ENCODE measurements around the gene HAUS7.

Gene HAUS7

DNA sequence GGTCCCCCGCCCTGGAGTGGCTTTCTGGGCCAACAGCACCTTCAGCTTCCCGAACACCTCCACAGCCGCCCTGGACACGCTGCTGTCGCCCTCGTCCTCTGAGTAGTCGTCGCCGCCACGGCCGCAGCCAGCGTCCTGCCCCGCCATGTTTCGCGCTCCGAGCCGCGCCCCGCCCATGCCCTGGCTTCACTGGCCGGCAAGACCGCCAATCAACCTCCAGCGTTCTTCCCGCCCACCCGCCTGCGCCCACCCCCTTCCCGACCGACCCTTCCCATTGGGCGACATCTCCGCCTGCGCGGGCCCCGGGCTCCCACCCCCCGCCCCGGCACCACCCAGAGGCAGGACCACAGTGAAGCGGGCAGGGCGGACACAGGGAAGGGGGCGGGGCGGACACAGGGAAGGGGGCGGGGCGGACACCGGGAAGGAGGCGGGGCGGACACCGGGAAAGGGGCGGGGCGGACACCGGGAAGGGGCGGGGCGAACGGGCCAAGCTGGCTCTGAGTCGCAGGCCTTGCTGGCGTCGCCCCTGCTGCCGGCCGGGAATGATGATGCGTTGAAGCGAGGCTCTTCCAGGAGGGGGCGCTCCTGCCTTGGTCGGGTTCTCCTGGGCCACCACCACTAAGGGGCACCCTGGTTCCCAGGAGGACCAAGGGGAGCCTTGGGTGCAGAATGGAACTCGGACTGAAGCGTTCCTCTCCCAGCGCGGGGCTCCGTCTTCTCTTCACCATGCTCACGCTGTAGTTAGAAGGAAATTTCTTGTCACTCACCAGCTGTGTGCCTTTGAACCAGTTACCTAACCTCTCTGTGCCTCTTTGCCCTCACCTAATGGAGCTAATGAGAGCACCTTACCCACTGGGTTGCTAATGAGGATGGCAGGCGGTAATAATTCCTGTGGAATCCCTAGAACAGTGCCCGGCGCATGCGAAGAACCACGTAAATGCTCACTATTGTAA, at the start of gene HAUS7:
Gene HAUS7 (minus strand): TSS at position 166 of the 953 bp plus-strand sequence. CDS start 19 bp downstream, at position 147.
- peak; percentile 85 for DNase-seq (ENCODE audit: low read depth)

DNA sequence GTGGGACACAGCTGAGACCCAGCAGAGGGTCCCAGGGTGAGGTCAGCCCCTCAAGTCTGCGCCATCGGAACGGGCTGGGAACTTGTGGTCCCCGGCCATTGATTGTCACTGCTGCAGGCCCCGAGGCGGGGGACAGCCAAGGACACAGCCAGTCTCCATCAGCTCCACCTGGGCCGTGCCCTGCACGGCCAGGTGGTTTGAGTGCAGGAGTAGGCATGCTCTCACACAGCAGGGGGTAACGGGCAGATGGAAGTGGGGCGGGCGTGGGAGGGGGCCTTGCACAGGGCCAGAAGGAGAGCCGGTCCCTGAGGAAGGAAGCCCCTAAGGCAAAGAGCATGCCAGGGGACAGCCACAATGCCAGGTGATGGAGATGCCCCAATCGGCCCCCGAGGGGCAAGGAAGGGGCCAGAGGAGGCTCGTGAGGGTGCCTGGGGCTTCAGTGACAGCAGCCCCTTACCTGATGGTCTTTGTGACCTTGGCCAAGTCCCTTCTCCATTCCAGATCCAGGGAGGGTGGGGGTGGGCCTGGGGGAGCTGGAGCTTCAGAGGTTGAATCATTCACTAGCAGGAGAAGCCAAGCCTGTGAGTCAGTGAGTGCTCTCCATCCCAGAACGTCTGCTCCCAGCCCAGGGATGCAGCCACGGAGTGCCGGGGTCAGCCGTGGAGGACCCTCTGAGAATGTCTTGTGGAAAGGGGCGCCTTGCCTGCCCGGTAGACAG, 49.4 kb upstream of the HAUS7 start:
- peak; percentile 59 for DNase-seq (ENCODE audit: low read depth)

DNA sequence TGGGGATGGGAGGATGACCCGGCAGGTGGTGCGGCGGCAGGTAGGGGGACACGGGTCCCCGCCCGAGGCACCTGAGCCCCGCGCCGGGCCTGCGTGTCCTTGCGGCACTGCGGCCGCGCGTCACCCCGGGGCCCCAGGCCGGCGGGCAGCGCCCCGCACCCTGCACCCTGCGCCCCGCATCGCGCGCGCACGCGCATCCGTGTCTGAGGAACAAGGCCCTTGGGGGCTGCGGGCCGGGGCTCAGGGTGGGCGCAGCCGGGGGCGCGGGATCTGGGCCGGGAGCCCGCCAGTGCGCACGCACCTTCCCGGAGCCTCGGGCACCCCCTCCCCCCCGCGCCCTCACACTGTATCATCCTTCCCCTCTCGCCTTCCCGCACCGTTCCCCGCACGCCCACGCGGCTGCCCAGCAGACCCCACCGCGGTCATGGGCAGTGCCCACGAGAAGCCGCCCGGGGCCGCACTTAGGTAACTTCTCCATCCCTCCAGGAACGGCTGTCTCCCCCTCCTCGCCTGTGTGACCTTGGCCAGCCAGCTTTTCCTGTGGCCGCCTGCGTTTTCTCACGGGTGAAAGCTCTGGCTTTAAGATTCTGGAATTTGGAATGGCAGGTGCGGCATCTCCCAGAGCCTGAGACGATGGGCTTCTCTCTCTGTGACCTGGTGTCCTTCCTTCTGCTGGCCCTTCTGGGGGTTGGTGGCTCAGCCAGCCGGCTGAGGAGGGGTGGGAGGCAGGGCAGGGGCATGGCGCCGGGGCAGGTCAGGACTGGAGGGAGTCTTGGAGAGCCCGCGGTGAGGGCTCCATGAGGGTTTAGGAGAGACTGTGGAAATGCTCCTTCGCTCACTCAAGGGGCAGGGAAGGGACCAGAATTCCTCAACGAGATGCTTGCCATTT, 47.8 kb upstream of the HAUS7 start:
- DNase-seq (ENCODE audit: low read depth) = no peak

DNA sequence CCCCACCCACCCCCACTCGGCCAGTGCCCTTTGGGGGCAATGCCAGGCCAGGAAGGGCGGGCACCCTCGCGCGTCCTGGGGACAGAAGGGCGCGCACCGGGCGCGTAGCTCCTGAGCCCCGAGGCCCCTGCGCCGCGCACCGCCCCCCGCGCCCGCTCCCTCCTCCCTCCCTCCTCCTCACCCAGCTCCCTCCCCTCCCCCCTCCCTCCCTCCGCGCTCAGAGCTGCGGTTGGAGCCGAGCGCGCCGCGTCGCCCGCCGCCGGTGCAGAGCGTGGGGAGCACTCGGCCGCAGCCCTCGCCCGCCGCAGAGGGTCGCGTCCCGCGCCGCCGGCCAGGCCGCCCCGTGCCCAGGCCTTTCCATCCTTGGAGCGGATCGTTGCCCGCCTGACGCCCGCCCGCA, 47.0 kb upstream of the HAUS7 start, which contains the start of gene ATP2B3:
Gene ATP2B3 (plus strand): TSS at position 220 of the 400 bp plus-strand sequence. CDS start 18,606 bp downstream, outside the sequence.
- DNase-seq (ENCODE audit: low read depth) = no peak

DNA sequence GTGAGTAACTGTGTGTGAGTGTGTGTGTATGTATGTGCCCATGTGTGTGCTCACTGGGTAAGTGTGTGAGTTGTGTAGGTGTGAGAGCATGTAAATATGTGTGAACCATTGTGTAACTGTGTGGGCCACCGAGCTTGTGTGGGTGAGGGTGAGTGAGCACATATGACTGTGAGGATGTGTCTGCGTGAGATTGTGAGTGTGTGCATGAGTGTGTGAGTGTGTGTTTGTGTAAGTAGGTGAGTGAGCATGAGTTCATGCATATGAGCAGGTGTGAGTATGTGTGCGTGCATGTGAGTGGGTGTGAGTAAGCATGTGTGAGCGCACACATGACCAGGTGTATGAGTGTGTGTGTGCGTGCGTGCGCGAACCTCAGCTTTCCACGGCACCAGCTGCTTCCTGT, 45.7 kb upstream of the HAUS7 start:
- no peak for DNase-seq (ENCODE audit: low read depth)

DNA sequence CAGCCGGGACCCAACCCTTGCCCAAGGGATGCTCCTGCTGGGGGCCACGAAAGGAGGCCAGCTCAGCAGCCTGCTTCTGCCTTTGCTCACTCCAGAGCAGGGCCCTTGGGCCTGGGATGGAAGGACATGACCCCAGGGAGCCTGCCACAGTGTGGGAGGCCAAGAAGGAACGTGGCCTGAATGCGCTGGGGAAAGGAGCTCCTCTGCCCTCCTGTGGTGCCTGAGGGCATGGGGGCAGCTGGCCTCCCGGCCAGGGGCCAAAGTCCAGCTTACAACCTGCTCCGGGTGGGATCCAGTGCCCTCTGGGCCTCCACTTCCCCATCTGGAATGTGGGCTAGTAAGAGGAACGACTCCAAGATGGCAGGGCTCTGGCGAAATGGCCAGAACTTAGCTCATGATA, 45.1 kb upstream of the HAUS7 start:
- DNase-seq (ENCODE audit: low read depth) = no peak

DNA sequence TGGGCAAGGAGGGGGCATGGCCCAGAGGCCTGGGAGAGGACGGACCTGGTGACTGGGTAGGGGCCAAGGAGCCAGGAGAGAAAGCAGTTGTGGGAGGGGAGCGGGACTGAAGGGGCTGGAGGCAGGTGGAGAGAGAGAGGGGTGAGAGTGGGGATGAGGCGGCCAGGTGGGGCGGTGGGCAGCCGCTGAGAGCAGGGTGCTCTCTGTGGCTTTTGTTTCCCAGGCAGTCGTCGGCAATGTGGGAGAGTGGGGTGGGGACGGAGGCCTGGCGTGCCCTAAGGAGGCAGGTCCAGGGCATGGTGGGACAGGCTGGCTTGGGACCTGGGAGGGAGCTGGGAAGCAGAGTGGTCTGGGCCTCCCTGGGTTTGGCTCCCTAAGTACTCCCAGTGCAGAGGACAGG, 43.9 kb upstream of the HAUS7 start:
- DNase-seq (ENCODE audit: low read depth) = no peak

DNA sequence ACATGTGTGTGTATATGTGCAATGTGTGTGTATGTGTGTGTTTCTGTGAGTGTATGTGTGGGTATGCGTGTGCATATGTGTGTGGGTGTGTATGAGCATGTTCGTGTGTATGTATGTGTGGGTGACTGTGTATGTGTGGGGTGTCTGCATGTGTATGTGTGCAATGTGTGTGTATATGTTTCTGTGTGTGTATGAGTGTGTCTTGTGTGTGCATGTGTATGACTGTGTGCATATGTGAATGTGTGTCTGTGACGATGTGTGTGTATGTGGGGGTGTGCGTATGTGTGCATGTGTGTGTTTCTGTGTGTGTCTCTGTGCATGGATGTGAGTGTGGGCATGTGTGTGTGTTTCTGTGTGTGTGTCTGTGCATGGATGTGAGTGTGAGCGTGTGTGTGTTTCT, 42.9 kb upstream of the HAUS7 start:
- DNase-seq (ENCODE audit: low read depth) = no peak

DNA sequence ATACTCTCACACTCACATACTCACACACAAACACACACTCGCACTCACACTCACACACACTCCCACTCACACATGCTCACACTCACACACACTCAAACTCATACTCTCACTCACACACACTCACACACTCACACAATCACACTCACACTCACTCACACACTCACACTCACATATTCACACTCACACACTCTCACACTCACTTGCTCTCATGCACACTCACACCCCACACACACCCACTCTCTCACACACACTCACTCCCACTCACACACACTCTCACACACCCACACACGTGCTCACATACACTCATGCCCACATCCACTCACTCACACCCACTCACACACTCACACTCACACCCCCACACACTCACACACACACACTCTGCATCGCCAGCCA, 42.1 kb upstream of the HAUS7 start:
- no peak for DNase-seq (ENCODE audit: low read depth)

DNA sequence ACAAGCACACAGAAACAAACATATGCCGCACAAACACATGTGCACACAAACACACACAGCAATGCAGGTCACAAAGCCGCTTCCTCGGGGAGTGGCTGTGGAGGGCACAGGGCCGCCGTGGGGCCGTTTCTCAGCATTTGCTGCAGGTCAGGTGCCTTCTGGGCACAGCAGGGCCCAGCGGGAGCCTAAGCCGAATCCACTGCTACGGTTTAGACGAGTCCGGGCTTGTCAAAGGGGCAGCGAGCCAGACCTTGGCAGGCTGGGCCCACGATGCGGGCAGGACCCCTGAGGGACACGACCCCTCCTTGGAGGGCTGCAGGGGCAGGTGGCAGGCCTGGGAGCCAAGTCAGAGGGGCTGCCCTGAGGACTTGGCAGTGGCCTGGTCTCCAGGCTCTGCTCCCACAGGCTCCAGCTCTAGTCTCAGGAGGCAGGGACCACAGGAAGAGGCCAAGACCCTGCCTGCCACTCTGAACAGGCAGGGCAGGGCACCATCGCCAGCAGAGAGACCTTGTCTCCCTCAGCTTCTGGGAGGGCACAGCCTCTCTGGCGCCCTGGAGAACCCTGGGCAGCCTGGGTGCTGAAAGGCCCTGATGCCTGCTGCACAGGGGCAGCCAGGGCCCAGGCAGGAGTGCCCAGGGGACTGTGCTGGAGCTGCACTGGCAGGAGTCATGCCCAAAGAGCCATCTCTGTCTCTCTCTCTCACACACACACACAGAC, 41.6 kb upstream of the HAUS7 start:
- DNase-seq (ENCODE audit: low read depth) = no peak

DNA sequence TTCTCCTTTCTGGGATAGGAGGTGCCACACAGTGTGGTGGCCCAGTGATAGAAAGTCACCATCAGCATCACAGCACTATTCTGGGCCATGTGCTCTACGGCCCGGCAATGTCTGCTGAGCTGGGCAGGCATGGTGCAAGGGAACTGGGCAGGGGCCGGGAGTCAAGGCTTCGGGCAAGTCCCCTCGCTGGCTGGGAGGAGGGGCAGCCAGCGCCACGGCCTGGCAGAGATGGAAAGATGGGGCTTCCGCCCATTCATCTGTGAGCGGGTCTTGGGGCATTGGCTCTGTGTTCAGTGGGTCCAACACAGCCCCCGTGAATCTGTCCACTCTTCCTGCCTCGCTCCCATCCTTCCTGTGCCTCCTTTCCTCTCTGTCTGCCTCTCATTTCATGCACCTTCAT, 40.0 kb upstream of the HAUS7 start:
- DNase-seq (ENCODE audit: low read depth) = no peak

DNA sequence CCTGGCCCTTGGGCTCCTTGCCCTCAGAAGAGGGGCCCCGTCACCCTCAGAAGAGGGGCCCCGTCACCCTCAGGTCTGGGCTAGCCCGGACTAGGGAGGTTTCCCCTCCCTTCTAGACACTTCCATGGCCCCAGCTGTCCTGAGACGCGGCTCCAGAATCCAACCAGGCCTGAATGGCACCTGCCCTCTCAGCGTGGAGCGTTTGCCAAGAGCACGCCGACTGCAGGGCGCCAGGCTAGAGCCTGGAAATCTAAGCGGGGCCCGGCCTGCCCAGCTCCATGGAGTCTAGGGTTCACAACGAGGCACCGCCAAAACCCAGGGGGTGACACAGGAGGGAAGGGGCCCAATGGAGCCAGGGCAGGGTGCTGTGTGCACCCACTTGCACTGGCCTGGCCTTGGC, 39.2 kb upstream of the HAUS7 start:
- DNase-seq (ENCODE audit: low read depth) = no peak

DNA sequence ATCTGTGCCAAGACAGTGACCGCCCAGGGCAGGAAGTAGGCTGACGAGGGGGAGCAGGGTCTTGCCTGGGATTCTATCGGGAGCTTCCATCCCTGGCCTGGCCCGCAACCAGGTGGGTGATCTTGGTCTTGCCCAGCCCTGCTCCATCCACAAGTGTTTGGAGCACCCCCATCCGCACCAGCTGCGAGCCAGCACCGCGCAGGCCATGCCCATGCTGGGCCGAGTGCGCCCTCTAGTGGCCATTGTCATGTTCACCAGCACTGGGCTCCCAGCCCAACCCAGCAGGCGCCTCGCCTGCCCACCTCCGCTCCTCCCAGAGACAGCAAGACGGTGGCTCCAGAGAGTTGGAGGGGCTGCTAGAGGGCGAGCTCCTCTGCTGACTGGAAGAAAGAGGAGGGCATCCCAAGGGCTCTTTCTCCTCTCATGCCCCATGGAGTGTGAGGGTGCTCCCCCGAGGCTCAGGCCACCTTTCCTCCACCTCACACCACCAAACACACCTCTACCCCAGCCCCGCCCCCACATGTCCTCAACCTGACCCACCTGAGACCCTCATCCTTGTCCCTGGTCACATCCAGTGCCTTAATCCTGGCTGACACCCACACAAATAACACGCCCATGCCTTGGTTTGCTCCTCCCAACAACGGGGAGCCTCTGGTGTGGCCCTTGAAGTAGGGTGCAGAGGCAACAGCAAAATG, 37.3 kb upstream of the HAUS7 start:
- peak; percentile 68 for DNase-seq (ENCODE audit: low read depth)

DNA sequence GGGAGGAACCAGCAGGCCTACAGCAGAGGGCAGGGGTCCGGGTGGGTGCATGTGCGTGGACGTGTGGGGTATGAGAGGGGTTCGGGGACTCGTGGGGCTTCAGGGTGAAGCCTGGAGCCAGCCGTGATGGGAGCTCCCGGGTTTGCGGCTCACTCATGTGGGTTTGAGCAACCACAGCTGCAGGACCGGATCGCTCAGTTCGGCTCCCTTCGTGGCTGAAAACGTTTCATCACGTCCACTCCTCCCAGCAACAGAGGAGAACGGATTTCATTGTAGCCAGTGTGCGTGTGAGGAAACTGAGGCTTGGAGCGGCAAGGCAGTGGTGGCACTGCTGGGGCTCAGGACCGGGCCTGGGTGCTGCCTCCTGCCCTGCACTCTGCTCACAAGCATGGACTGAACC, 35.0 kb upstream of the HAUS7 start:
- DNase-seq (ENCODE audit: low read depth) = no peak

DNA sequence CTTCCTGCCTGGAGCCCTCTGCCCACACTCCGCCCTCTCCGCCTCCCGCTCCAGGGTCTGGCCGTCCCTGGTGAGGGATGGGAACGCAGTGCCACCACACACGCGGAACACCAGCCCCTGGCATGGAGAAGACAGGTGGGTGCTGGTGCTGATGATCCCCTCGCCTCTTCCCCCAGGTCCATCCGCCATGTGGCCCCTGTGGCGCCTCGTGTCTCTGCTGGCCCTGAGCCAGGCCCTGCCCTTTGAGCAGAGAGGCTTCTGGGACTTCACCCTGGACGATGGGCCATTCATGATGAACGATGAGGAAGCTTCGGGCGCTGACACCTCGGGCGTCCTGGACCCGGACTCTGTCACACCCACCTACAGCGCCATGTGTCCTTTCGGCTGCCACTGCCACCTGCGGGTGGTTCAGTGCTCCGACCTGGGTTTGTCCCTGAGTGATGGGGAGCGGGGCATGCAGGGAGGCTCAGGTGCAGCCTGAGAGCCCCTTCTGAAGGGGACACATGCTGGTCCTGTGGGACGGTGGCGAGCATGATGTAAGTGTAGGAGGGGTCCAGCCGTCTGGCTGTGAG, 34.2 kb upstream of the HAUS7 start:
- no peak for DNase-seq (ENCODE audit: low read depth)

DNA sequence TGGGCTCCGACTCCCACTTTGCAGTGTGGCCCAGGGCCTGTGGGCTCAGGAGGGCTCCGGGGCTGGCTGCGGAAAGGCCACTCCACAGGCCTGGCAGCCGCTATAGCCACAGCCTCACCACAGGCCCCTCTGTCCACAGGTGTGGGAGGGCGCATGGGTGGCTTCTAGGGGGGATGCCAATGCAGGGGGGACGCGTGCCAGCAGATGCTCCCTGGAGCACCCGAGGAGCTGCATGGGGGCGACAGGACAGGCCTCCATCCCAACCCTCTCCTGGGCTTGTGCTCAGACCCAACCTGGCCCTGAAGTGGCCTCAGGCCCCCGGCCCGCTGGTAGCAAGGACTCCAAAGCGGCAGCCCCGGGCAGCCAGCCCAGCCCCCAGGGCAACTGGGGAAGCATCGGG, 32.4 kb upstream of the HAUS7 start:
- no peak for DNase-seq (ENCODE audit: low read depth)

DNA sequence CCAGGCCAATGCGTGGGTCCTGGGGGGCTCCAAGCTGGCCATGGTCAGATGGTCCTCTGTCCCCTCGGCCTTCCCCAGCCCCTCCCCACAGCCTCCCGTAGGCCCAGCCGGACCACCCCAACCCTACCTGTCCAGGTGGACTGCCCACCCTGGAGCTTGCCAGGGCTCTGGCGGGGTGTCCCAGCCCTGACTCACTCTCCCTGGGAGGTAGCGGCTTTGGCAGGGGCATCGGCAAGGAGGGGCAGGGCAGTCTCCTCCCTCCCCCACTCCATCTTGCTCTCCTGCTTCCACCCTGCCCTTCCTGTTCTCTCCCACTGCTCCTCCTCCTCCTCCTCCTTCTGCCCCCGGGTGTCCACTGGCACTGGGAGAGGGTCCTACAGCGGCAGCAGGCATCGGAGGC, 31.8 kb upstream of the HAUS7 start:
- DNase-seq (ENCODE audit: low read depth) = no peak

DNA sequence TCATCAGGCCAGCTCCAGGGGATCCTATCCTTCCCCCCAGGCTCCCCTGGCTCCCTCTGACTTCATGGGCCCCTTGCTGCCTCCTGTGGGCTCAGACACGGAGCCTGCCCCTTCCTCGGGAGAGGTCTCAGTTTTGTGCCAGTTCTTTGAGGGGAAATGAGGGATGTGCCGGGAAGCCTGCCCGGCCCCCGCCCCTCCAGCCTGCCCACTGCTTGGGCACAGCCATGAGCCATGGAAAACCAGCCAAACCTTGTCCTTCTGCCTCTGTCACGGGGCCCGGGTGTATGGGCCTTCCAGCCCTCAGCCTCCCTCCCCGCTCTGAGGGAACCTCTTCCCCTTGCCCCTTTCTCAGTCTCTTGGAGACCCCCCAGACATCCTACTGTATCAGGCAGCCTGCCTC, 31.2 kb upstream of the HAUS7 start:
- no peak for DNase-seq (ENCODE audit: low read depth)

DNA sequence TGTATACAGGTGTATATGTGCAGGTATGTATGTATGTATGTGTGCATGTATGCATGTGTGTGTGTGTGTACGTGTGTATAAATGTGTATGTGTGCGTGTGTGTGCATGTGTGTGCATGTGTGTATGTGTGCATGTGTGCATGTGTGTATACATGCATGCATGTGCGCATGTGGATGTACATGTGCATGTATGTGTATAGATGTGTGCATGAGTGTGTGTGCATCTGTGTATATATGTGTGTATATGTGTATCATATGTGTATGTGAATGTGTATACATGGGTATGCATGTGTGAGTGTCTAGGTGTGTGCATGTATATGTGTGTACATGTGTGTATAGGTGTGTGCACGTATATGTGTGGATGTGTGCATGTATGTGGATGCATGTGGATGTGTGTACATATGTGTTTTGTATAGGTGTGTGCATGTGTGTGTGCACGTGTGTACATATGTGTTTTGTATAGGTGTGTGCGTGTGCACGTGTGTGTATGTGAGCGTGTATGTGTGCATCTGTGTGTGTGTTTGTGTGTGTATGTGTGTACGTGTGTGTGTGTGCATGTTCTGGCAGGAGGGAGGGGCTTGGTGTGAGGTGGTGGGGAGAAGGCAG, 30.4 kb upstream of the HAUS7 start:
- DNase-seq (ENCODE audit: low read depth) = no peak

DNA sequence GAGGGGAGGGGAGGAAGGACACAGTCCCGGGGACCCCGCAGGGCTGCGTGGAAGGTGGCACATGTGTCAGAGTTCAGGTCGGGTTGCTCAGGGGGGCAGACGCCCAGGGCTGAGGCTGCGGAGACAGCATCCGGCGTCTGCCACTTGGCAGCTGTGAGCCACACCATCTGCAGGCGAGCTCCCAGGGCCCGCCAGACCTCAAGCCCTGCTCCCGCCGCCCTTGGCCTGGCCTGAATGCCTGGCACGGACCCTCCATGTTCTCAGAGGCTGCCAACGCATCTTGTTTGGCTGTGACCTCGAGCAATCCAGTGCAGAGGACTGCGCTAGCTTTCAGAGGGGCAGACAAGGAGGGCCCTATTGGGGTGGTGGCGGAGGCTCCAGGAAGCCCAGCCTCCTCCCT, 29.5 kb upstream of the HAUS7 start:
- DNase-seq (ENCODE audit: low read depth) = no peak

Data from ELR (cell line).